MM.1S (cell line): ENCODE data around the gene ZDHHC13.

Experiments
- CTCF ChIP-seq: fragments of 300-600 bp; sonication (generic); IDR thresholded peaks from 2 replicates; pipeline ENCODE4 v1.5.1; 2016; ENCODE audit warnings: antibody characterized with exemption, low read length, mixed read lengths
- EZH2 ChIP-seq: fragments of 300-600 bp; sonication (generic); optimal IDR thresholded peaks from 2 replicates; pipeline ENCODE3; 2017; ENCODE audit warnings: low read depth, mild to moderate bottlenecking, antibody characterized with exemption, low read length, mixed read lengths

DNA sequence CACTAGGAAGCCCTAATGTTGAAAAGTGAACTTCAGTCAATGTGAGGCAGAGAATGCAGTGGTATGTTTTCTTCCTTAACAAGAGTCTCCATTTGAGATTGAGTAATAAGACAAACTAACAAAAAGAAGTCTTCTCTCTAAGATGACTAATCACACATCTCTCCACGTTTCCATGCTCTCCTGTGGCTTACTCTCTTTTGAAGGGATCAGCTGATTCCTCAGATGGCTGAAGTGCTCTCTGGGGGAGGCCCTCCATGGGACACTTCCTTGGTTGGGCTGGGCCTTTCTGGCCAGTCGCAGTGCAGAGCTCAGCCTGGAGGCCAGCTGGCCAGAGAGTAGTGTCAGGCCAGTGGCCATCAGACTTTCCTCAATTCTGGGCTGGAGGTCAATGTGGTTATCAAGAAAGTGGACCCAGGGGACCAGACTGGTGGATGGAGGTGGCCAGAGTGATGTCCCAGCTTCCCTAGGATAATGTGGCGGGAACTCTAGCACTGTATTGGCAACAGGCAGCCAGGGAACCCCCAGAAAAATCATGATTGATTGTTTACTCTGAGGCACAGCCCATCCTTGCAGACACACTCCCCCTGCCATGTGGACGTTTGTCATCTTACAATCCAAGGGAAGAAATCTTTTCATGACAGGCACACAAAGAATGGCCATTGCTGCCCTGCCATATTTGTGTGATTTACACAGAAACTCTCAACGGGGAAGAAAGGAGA, 70.3 kb downstream of the ZDHHC13 start:
- TF ChIP-seq CTCF (no peak), EZH2 (no peak)
